Midbrain (tissue), 1 donor: ENCODE data around the gene MANEAL.

Experiments used
- DNase-seq: peaks from one replicate; lab custom pipeline; 2025; lab: John Stamatoyannopoulos, UW

MANEAL gene

GRCh38 chr1:37782491-37782890 is 11.2 kb upstream of the MANEAL start:
- DNase-seq = no peak

DNA sequence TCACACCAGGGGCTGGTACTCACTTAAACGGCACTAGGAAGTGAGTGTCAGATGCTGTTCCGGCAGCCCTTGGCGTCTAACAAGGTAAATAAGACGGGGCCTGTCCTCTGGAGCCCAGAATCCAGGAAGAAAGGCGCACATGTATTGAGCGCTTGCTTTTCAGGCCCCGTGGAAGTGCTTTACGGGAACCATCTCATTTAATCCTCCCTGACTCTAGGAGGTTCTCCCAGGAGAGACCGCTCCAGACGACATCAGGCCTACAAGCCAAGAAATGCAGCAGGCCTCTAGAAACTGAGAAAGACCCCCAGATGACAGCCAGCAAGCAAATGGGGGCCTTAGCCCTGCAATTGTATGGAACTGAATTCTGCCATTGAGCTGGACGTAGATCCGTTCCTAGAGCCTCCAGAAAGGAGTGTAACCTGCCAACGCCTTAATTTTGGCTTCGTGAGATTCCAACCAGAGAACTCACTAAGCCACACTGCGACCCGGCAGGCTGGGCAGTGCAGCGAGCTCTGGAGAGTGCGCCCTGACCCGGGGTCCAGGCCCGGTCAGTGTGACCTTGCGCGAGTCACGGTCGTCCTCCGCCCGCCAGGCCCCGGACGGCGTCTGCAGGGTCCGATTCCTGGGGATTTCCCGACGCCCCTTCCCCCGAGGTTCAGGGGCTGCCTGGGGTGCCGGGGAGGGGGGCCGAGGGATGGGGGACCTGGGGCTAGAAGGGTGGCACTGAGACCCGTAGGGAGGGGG is 532 bp upstream of the MANEAL start:
- DNase-seq = no peak

- no peak for DNase-seq
These were observed 1.0 kb downstream of the MANEAL start for GRCh38 chr1:37794372-37795339.

DNA sequence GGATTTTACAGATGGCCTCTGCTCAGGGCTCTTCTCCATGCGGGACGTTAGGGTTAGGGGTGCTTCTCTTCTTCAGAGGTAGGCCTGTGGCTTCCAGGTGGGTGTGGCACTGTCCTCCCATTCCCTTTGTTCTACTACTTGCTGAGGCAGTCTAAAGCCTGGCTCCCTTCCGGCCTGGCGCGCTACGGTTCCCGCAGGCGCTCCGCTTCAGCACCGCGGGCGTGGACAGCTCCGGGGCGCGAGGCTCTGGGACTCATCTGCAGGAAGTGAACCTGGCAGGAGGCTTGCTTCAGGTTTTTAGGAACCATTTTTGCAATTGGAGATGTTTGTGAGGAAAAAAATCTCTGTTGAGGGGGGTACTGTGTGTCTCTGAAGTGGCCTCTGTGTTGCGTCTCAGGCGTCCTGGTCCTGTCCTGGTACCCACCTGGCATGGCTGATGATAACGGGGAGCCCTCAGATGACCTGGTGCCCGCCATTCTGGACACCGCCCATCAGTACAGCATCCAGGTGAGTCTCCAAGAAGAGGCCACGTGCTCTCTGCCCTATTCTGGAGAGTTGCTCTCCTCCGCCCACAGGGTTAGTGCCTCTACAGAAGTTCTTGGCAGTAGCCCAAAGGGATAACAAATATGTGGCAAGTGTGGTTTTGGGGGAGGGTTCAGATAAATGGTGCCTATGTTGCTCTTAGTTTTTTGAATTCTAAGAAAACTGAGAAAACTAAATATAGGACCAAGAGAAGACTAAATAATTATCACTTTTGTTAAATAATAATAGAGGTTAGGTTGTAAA is 1.9 kb downstream of the MANEAL start:
- peak; percentile 46 for DNase-seq

GRCh38 chr1:37797750-37798345 is 4.2 kb downstream of the MANEAL start:
- no peak for DNase-seq

- DNase-seq = no peak
These were observed 8.8 kb downstream of the MANEAL start for GRCh38 chr1:37802439-37802838.

- no peak for DNase-seq
These were observed 13.5 kb downstream of the MANEAL start for GRCh38 chr1:37807220-37807554.

GRCh38 chr1:37807555-37808368 is 14.1 kb downstream of the MANEAL start, which contains the start of the genes C1orf122 and YRDC:
TSS of gene C1orf122 (plus strand) at chr1:37807790. CDS start at chr1:37808405, 615 bp downstream.
TSS of gene YRDC (minus strand) at chr1:37808208. CDS start at chr1:37808180, 28 bp downstream.
- DNase-seq = peak; percentile 95

DNA sequence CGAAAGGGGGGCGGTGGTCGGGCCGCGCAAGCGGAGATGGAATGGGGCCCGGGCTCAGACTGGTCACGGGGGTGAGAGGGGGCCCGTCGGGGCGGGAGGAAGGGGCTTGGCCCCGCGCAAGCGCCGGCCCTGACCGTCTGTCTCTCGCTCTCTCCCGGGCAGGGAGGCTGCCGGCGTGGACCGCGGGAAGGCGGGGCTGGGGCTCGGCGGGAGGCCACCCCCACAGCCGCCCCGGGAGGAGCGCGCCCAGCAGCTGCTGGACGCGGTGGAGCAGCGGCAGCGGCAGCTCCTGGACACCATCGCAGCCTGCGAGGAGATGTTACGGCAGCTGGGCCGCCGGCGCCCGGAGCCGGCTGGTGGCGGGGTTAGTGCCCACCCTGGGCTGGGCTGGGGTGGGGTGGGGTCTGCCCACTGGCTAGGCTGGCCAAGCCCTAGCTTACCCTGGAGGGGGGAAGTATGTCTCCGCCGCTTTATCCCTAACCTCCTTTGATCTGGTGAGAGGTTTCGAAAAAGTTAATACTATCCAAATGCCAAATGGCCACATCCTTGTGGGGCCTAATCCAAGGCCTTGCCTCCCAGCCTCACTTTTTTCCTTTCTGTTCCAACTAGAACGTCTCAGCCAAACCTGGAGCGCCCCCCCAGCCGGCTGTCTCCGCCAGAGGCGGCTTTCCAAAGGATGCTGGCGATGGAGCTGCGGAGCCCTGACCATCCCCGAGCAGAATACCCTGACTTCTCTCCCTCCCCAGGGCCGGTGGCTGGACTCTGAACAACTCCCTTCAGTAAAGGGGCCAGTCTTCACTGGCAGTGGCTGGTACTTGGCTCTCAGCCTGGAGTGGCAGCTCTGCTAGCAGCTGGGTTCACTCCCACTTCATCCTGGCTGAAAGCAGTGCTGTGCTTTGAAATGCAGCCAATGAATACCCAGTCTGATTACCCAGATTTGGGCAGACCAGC is 15.0 kb downstream of the MANEAL start:
- peak; percentile 92 for DNase-seq

- no peak for DNase-seq
These were observed 16.3 kb downstream of the MANEAL start for GRCh38 chr1:37809942-37810341.

GRCh38 chr1:37811027-37811655 is 17.5 kb downstream of the MANEAL start:
- peak; percentile 78 for DNase-seq

DNA sequence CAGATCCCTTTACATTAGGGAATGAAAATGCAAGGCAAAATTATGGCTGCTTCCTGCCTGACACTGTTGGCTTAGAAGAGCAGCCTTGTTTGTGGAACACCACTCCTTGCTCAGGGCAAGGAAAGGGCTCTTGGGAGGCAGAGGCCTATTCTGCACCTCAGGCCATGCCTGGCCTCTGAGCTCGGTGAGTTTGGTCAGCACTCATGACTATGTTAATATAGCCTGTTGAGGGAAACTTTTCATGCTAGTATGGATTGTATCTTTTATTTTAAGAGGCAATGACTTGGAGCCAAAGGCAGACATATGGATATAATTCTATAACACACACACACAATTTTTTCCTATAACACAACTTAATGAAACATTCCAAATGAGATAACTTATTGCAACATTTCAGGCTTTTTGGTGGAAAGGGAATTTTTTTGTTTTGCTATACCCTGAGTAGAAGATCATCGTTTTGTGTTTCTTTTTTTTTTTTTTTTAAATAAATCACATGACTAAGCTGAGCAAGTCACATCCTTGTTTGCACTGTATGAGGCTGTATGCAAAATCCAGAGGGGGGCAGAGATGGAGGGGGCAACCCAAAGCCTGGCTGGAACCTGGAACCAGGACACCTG is 20.0 kb downstream of the MANEAL start:
- DNase-seq = no peak

GRCh38 chr1:37814252-37814651 is 20.6 kb downstream of the MANEAL start:
- peak; percentile 36 for DNase-seq

- DNase-seq = peak; percentile 76
These were observed 23.8 kb downstream of the MANEAL start for GRCh38 chr1:37817481-37817880.

GRCh38 chr1:37821481-37821880 is 27.8 kb downstream of the MANEAL start:
- no peak for DNase-seq

GRCh38 chr1:37822906-37823815 is 29.5 kb downstream of the MANEAL start:
- no peak for DNase-seq

- DNase-seq = no peak
These were observed 30.4 kb downstream of the MANEAL start for GRCh38 chr1:37824001-37824400.

- DNase-seq = no peak
These were observed 31.9 kb downstream of the MANEAL start for GRCh38 chr1:37825506-37825905.
